Fibroblast of the conjunctiva (primary cell): ENCODE data around the gene KCTD11.
"Not testable (repeated sequence)": the region's sequence is repeated elsewhere in the genome, so short reads cannot be mapped to it uniquely, and the experiment has no call there.

Experiments
- DNase-seq: peaks from one replicate; pipeline ENCODE4 v3.0.0-alpha.2; 2010; ENCODE audit warnings: low read depth

Gene KCTD11

DNA sequence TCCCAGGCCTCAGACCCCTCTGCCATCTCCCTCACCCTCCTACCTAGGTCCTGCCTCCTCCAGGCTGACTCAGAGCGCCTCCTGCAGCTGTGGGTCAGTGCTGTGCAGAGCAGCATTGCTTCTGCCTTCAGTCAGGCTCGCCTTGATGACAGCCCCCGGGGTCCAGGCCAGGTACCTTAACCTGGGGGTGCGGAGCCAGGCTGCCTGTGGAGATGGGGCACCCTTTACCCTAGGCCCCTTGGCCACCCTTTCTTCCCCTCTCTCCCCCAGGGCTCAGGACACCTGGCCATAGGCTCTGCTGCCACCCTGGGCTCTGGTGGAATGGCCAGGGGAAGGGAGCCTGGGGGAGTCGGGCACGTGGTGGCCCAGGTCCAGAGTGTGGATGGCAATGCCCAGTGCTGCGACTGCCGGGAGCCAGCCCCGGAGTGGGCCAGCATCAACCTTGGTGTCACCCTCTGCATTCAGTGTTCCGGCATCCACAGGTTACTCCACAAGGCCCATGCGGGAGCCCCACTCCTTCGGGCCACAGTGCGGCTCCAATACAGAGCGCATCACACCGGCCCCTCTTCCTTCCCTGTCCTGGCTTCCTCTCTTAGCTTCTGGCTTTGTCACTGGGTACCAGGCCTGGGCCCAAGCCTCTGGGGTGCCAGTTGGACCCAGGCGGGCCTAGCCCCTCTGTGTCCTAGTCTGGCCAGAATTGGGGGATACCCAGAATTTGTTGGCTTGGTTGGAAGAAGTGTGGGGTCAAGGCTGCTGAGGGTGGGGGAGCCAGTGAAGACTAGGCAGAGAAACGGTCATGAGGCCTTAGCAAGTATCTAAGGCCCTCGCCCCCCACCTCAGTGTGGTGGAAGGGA, 5.0 kb upstream of the KCTD11 start:
- DNase-seq, result no peak

DNA sequence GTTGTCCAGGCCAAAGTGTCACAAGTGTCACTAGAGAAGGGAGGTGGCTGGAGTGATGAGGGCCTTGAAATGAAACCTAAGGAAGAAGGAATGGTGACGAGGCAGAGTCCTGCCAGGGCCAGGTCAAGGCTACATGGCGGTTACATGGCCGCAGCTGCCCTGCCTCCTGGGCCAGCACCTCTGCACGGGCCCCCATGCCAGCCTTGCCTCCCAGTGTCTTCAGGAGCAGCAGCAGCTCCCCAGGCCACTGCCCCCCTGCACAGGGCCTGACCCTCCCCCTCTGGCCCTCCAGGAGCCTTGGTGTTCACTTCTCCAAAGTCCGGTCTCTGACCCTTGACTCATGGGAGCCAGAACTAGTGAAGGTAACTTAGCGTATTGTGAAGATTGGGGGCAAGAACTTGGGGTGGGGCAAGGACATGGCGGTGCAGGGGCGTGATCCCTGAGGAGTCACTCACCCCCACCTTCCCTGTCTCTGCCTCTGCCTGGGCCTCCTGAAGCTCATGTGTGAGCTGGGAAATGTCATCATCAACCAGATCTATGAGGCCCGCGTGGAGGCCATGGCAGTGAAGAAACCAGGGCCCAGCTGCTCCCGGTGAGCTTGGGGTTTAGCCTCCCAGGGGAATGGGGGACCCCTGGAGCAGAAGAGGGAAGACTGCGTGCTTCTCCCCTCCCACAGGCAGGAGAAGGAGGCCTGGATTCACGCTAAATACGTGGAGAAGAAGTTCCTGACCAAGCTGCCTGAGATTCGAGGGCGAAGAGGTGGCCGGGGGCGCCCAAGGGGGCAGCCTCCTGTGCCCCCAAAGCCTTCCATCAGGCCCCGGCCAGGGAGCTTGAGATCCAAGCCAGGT, 4.1 kb upstream of the KCTD11 start:
- DNase-seq, result no peak

DNA sequence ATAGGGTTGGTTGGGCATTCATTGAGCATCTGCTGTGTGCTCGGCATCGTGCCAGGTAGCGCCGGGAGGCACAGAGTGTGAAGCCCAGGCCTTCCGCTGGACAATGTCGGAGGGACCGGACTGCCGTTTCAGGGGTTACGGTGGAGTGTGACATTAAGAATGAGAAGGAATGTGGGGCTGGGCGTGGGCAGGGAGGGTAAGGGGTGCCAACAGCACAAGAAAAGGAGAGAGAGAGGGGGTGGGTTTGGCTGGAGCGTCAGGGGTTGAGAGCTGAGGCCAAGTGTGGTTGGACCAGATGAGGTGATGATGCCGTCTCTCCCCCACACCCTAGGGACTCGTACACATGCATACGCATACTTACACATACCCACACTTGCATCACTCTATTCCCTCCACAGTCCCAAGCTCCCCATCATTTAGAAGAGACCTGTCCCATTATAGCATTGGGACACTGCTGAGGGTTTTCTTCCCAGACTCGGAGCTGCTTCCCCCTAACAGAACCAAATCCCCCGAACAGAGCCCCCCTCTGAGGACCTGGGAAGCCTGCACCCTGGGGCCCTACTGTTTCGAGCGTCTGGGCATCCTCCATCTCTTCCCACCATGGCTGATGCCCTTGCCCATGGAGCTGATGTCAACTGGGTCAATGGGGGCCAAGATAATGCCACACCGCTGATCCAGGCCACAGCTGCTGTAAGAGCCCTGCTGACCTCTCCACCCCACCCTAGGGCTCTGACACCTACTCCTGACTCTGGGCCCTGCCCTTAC, 3.3 kb upstream of the KCTD11 start:
- DNase-seq, result no peak

DNA sequence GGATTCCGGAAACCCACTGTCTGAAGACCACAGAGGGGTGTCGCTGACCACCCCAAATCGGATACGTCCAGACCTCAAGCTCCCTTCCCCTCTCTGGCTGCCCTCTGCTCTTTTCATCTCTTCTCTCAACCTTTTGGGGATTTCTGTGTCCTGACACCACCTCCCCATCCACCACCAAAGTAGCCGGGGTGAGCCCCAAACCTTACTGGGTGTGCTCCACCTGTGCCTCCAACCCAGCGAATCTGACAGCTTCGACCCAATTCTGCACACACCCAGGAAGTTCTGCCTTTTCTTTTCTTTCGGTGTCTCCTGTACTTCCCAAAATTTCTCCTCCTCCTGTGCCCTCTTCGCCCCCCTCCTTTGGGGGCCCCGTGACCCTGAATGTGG, 534 bp downstream of the KCTD11 start:
- DNase-seq, result no peak

DNA sequence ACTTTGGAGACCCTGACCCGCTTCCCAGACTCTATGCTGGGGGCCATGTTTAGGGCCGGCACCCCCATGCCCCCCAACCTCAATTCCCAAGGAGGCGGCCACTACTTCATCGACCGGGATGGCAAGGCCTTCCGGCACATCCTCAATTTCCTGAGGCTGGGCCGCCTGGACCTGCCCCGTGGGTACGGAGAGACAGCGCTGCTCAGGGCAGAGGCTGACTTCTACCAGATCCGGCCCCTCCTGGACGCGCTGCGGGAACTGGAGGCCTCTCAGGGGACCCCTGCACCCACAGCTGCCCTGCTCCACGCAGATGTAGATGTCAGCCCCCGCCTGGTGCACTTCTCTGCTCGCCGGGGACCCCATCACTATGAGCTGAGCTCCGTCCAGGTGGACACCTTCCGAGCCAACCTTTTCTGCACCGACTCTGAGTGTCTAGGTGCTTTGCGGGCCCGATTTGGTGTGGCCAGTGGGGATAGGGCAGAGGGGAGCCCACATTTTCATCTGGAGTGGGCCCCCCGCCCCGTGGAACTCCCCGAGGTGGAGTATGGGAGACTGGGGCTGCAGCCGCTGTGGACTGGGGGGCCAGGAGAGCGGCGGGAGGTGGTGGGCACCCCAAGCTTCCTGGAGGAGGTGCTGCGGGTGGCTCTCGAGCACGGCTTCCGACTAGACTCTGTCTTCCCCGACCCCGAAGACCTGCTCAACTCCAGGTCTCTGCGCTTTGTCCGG, 1.1 kb downstream of the KCTD11 start:
- no peak for DNase-seq

DNA sequence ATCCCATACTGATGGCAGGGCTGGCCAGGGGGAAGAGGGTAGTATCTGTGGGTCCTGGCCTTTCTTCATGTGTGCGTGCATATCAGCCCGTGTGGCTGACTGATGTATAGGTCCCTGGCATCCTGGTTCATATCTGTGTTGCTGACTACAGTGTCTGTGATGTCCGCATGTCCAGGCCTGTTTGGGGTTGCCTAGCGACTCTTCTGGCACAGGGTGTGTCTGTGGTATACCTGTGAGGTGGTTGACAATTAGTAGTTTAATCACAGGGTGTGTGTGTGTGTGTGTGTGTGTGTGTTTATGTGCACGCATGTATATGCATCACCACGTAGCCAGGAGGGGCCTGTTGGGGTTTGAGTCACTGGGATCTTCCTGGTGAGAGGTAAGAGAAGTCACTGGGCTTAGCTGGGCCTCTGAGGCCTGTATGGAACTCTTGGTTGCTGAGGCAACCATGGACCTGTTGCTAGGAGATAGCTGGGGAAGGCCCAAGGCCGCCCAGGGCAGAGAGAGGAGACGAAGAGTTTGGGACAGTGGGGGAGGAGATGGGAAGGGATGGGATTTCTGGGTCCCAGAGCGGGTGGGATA, 2.4 kb downstream of the KCTD11 start:
- no peak for DNase-seq

DNA sequence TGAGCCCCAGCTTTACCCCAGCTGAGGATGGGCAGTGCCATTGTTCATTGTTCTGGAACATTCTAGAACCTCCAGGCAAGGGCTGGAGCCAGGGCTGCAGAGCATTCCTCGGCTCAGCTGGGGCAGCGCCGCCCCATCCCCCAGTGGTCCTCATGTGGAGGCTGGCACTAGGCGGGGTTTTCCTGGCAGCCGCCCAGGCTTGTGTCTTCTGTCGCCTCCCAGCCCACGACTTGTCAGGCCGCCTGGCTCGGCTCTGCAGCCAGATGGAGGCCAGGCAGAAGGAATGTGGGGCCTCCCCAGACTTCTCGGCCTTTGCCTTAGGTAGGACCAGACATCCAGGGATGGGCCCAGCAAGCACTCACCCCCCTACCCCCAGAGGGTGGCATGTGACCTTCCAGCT, 3.1 kb downstream of the KCTD11 start, which contains the start of gene TMEM95:
TMEM95 (plus strand) TSS at position 104 of the 400 bp plus-strand sequence; CDS start at position 153, 49 bp downstream.
- no peak for DNase-seq

DNA sequence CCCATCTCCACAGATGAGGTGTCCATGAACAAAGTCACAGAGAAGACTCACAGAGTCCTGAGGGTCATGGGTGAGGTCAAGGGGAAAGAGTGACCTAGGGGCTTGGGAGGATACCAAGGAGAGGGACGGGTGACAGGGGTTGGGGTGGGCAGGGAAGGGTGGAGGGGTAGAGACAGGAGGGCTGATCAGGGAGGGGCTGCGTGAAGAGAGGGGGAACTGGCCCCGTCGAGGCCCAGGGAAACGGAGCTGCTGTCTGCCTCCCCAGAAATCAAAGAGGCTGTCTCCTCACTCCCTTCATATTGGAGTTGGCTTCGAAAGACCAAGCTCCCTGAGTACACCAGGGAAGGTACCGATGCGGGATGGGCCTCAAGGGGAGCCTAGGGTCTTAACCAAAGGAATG, 3.6 kb downstream of the KCTD11 start:
- DNase-seq, result no peak

DNA sequence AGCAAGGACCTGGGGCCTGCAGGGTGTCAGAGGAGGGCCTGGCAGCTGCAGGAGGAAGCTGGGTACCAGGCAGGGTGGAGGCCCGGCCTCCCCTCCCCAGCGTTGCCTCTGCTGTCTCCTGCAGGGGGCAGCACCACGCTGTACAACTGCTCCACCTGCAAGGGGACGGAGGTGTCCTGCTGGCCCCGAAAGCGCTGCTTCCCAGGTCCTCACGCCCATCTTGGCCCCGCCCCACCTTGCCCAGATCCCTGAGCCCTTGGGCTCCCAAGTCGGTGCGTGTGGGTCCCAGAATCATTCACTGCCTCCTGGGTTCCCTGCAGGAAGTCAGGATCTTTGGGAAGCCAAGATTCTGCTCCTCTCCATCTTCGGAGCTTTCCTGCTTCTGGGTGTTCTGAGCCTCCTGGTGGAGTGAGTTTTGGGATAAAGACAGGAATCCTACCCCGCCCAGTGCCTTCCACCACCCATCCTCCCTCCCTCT, 4.1 kb downstream of the KCTD11 start:
- DNase-seq, result no peak

DNA sequence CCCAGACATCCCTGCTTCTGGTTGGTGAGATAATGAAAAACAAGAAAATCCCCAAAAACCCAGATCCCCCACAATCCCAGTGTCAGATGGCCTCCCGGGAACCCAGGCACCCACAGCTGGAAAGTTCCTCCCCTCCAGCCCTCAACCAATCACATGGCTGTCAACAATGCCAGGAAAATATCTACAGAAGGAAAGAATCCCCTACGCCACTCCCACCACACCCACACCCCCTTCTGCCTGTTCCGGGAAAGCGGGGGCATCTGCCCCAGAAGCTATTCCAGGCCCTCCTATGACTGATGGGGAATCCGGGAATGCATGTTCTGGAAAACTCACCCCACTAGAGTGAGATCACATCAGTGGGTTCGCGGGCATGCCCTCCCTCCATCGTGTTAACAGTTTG, 4.8 kb downstream of the KCTD11 start:
- DNase-seq, result no peak

DNA sequence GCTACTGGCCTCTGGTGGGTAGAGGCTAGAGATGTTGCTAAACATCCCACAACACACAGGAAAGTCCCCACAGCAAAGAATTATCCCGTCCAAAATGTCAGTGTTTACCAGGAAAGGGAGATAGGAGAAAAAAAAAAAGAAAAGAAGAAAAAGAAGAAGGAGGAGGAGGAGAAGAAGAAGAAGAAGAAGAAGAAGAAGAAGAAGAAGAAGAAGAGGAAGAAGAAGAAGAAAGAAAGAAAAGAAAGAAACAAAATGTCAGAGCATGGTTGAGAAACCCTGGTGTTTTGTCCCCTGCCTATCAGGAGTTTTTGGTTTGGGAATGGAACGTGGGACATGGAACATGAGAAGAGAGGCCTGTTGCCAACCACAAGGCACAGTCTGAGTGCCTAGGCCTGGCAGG, 5.4 kb downstream of the KCTD11 start:
- DNase-seq, result no peak

DNA sequence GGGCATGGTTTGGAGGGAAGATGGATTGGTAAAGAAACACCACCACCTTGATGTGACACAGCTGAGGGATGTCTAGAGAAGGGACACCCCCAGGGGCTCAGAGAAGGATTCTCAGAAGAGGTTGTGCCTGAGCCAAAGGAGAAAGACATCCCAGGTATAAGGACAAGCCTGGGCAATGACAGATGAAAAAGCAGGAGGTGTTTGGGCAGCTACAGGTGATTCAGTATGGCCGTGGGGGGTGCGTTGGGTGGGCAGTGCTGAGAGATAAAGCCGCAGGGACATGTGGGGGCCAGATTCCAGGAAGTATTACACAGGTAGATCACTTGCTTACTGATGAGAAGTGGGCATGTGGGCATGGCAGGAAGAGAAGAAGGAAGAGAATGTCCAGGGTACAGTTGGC, 9.9 kb downstream of the KCTD11 start:
- DNase-seq, result no peak

DNA sequence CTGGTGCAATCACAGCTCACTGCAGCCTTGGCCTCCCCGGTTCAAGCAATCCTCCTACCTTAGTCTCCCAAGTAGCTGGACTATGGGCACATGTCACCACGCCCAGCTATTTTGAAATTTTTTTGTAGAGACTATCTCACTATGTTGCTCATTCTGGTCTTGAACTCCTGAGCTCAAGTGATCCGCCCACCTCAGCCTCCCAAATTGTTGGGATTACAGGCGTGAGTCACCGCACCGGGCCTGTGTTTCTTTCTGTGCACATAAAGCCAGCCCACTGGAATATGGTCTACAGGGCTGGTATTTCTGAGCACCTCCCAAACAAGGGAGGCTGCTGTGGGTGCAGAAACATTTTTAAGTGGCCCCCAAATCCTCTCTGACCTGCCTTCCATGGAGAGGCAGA, 11.3 kb downstream of the KCTD11 start:
- no peak for DNase-seq

DNA sequence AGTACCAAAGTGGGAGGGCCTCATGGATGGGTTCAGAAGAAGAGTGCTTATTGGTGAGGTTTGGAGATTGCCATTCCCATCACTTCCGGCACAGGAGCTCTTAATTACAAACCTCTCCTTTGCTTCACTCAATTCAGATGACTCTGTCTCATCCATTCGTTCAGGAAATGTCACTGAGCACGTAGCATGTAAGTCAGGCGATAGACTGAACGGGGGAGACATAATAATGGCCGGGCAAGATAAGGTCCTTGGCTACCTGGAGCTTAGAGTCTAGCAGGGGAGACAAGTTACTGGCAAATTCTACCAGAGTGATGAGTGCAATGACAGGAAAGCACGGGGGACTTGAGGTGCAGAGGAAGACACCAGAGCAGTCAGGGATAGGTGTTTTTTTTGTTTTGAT, 14.0 kb downstream of the KCTD11 start:
- DNase-seq, result not testable (repeated sequence)

DNA sequence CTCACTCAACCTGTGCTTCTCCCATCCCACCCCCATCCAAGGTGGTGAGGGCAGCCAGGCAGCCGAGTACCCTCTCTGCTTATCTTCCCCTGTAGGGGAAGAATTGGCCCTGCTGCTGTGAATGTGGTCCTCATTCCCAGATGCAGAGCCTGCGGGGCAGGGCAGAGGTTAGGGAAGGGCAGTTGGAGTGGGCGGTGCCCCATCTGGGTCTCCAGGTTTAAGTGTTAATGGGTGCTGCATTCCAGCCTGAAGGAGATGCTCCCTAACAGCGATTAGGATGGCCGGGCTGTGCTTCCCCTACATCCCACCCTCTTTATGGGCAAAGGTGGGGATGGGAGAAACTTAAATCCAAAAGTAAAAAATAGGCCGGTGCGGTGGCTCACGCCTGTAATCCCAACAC, 15.1 kb downstream of the KCTD11 start:
- DNase-seq, result no peak

DNA sequence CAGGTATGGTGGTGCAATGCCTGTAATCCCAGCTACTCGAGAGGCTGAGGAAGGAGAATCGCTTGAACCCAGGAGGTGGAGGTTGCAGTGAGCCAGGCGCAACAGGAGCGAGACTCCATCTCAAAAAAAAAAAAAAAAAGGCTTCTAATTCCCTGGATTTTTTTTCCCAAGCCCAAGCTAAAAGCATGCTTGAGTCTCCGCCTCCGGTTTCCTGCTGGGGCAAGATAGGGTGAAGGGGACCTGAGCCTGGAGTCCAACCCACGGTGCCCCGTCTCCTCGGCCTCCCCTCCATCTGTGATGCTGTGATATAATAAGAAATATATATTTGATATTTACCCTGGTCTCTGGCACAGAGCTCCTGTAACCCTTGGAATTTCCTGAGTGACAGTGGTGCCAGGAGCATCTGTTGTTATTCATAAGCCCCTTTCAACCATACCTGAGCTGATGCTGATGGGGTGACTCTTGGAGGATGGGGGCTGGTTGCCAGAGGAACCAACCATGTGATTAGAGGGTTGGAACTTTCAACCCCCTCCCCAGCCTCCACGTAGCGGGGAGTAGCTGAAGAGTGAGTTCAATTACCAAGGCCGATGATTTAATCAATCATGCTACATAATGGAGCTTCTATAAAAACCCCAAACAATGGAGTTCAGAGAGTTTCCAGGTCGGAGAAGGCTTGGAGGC, 16.1 kb downstream of the KCTD11 start:
- DNase-seq, result no peak

DNA sequence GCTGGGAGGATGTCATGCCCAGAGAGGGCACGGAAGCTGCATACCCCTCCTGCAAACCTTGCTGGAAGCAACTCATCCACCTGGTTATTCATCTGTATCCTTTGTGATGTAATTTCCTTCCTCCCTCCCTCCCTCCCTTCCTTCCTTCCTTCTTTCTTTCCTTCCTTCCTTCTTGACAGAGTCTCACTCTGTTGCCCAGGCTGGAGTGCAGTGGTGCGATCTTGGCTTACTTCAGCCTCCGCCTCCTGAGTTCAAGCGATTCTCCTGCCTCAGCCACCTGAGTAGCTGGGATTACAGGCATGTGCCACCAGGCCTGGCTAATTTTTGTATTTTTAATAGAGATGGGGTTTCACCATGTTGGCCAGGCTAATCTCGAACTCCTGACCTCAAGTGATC, 16.6 kb downstream of the KCTD11 start:
- not testable (repeated sequence) for DNase-seq

DNA sequence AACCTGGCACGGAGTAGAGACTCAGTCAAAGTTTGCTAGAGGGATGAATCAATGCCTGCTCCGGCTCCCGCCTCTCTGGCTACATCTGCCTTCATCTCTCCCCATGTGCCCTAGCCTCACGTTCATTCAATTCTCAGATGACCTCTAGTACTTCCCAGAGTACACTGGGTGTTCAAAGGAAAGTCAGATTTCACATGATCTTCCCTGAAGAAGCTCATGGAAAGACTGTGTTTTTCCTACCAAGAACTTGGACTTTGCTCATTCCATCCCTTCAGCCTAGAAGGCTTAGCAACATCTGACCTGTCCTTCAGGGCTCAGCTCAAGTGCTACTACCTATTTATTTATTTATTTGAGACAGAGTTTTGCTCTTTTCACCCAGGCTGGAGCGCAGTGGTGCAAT, 17.9 kb downstream of the KCTD11 start:
- DNase-seq, result no peak

DNA sequence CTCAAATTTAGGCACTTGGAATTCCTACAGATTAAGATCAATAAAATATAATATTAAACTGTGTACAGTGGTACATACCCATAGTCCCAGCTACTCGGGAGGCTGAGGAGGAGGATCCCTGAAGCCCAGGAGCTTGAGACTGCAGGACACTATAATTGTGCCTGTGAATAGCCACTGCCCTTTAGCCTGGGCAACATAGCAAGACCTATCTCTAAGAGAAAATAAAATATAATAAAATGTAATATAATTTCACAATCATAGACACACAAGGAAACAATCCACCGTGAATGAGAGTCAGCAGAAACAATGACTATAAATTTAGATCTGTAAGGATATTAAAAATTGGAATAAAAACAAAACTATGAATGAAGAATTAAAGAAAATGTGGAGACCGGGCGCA, 18.9 kb downstream of the KCTD11 start:
- DNase-seq, result no peak

DNA sequence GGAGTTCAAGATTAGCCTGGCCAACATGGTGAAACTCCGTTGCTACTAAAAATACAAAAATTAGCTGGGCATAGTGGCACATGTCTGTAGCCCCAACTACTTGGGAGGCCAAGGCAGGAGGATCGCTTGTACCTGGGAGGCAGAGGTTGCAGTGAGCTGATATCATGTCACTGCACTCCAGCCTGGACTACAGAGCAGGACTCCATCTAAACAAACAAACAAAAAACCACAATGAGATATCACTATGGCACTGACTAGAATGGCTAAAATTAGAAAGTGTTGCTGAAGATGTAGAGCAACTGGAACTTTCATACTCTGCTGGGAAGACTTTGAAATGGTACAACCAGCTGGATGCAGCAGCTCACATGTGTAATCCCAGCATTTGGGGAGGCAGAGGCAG, 22.4 kb downstream of the KCTD11 start:
- no peak for DNase-seq

DNA sequence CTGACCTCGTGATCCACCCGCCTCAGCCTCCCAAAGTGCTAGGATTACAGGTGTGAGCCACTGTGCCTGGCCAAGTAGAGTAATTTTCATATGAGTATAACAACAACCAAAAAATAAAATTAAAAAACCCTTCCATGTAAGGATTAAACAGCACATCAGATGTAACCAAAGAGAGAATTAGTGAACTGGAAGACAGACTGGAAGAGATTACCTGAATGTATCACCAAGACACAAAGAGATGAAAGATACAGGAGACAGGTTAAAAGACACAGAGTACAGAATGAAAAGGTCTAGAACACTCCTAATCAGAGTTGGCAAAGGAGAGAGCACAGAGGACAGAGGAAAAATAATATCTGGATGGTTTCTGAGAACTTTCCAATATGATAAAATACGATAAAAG, 27.2 kb downstream of the KCTD11 start:
- no peak for DNase-seq
